SKM-1 (cell line): ENCODE results near the gene EDARADD.

Experiments used
- DNase-seq: peaks from one replicate; lab custom pipeline; 2025; ENCODE audit not compliant: unreplicated experiment; lab: John Stamatoyannopoulos, UW

Gene EDARADD

GRCh38 chr1:236511735-236512418, 117.8 kb downstream of the EDARADD start:
- no peak for DNase-seq

GRCh38 chr1:236514703-236515442, 120.8 kb downstream of the EDARADD start:
- DNase-seq, result no peak

- DNase-seq, result no peak
Measured at GRCh38 chr1:236515443-236515958, 121.4 kb downstream of the EDARADD start.

- DNase-seq, result no peak
Measured at GRCh38 chr1:236516929-236517704, 123.0 kb downstream of the EDARADD start.

- no peak for DNase-seq
Measured at GRCh38 chr1:236518322-236518721, 124.2 kb downstream of the EDARADD start.

GRCh38 chr1:236520445-236521005, 126.4 kb downstream of the EDARADD start:
- DNase-seq, result no peak

GRCh38 chr1:236522937-236523703, 129.0 kb downstream of the EDARADD start:
- no peak for DNase-seq

- DNase-seq, result peak; percentile 68
Measured at GRCh38 chr1:236523704-236524141, 129.6 kb downstream of the EDARADD start, which contains the start of gene LGALS8. Gene LGALS8, plus strand, starts transcription at chr1:236523982. Its CDS starts 2,089 bp downstream, at chr1:236526071.

GRCh38 chr1:236524142-236524894, 130.2 kb downstream of the EDARADD start:
- DNase-seq, result peak; percentile 92

GRCh38 chr1:236524895-236525184, 130.8 kb downstream of the EDARADD start:
- peak; percentile 92 for DNase-seq

GRCh38 chr1:236526079-236526478, 132.0 kb downstream of the EDARADD start:
- DNase-seq, result no peak

- DNase-seq, result no peak
Measured at GRCh38 chr1:236530286-236530685, 136.2 kb downstream of the EDARADD start.

GRCh38 chr1:236530959-236531358, 136.9 kb downstream of the EDARADD start:
- no peak for DNase-seq

- DNase-seq, result no peak
Measured at GRCh38 chr1:236532850-236533249, 138.8 kb downstream of the EDARADD start.

- DNase-seq, result no peak
Measured at GRCh38 chr1:236534151-236534651, 140.1 kb downstream of the EDARADD start.
